Ovary (tissue), 9 donors: ENCODE measurements around the gene ZNF837. TPM values are rescaled to one million over a fixed set of nuclear protein-coding genes. Genes with fewer than 3 reads are reported as not detected.

Source experiments
- DNase-seq, 5 donors: peaks; one replicate each; pipeline ENCODE4 v3.0.0-alpha.2; 2019 to 2020
- H3K27ac ChIP-seq, 2 donors: fragments of 200-600 bp; one replicate each; pipeline versions ENCODE4 v1.5.1 to v1.8.0; 2019 to 2022
- H3K27me3 ChIP-seq: fragments of 200-600 bp; one replicate; pipeline ENCODE4 v1.8.0; 2022
- H3K36me3 ChIP-seq: fragments of 200-600 bp; sonication (generic); one replicate; pipeline ENCODE4 v1.5.1; 2019
- H3K4me1 ChIP-seq: one replicate; pipeline ENCODE4 v1.8.1; 2013; ENCODE audit warnings: mild to moderate bottlenecking, moderate library complexity; ENCODE audit not compliant: insufficient read depth
- H3K4me3 ChIP-seq: fragments of 200-600 bp; sonication (generic); one replicate; pipeline ENCODE4 v1.5.1; 2017
- H3K9me3 ChIP-seq, 2 donors: fragments of 200-600 bp in 1 of 2; sonication (generic) in 1 of 2; one replicate each; pipeline versions ENCODE4 v1.5.1 to v1.8.1; 2013 to 2019; ENCODE audit warnings: mild to moderate bottlenecking in 1 of 2, moderate library complexity in 1 of 2
- CTCF ChIP-seq, 3 donors: fragments of 450-650 bp in 2 of 3; fragments of 200-600 bp in 1 of 3; IDR thresholded peaks; one replicate each; pipeline versions ENCODE4 v1.5.1 to v1.8.0; 2016 to 2022; ENCODE audit warnings: antibody characterized with exemption in 3 of 3, mild to moderate bottlenecking in 1 of 3
- EP300 ChIP-seq: sonication (generic); formaldehyde crosslinking; IDR thresholded peaks from one replicate; pipeline ENCODE4 v1.6.1; 2017; ENCODE audit warnings: antibody characterized with exemption
- POLR2A ChIP-seq: fragments of 450-650 bp; IDR thresholded peaks from one replicate; pipeline ENCODE4 v1.6.1; 2017; ENCODE audit warnings: antibody characterized with exemption, mild to moderate bottlenecking, moderate library complexity
- WGBS, 3 donors: extraction: QIAGEN DNeasy Blood & Tissue Kit in 1 of 3; methylation state at CpG; one replicate each; pipeline versions ENCODE4 v1.1.5 to v1.1.7; 2013 to 2017; 5-methylcytosine and 5-hydroxymethylcytosine counted together
- intact Hi-C, 4 donors: fragments of 100-400 bp; cut with DNase I; formaldehyde crosslinking; loops; one replicate each; pipeline versions ENCODE4 v1.11.0 to v1.15.1; 2022 to 2023
- polyA plus RNA-seq, 2 donors: library from polyadenylated mRNA; stranded (reverse); fragments of 200-250 nt in 1 of 2; fragments of 350-450 nt in 1 of 2; fragmentation: Illumina TruSeq in 1 of 2; extraction: RNeasy Lipid Tissue Mini Kit (QIAGEN cat#74804) in 1 of 2; gene quantifications; one replicate each; pipeline ENCODE4 v1.2.3, GENCODE V29; 2013 to 2014
- total RNA-seq, 7 donors: library from RNA; depleted of rRNA in 2 of 7; stranded (reverse); fragments of >200 nt in 2 of 7; fragmentation: NEBNext Ultra II Directional in 3 of 7; extraction: Animal tissue kit (Norgen Biotek cat#: 25700) in 3 of 7; gene quantifications; one replicate each; pipeline versions ENCODE4 v1.1.0 to v1.2.4, GENCODE V29; 2016 to 2023
- donor health status: DM: no; HTN: no; CAD: no; lungs with moderate emphysema.
- donor health status: DM: no; HTN: no; CAD: no.
- donor health status: Bipolar disorder and iron deficiency.
- donor health status: DM: yes; HTN: yes; CAD: no.
- donor health status: DM: no; HTN: no; CAD: no.
- donor health status: DM: yes; HTN: yes; CAD: no.

ZNF837 gene
- total and polyA plus RNA-seq, 9 donors: 1.4 to 3.2 (median 2.5) TPM; not detected in 1

- no peaks in the 10 kb centered on the region for H3K9me3 ChIP-seq
- WGBS, 3 donors: 61 to 66% (median 63%) methylated on average over 3 of the region's 3 CpGs
- no peak overlapping the region for H3K4me3 ChIP-seq
- intact Hi-C loops: no loop called here
- DNase-seq: peak in 1 of 5 donors; percentile 28
- no peaks in the 10 kb centered on the region for H3K36me3 ChIP-seq
- peaks cover 6% of the 10 kb centered on the region for H3K4me1 ChIP-seq
- no peak overlapping the region for H3K27ac ChIP-seq
- H3K27me3 ChIP-seq: peaks cover 5% of the 10 kb centered on the region
- no peak for TF ChIP-seq EP300
- TF ChIP-seq POLR2A: no peak
- no peak for TF ChIP-seq CTCF (IDR thresholded peaks at IDR 0.05)
Measured at GRCh38 chr19:58394821-58395219, 14.0 kb upstream of the ZNF837 start.

- Histone ChIP-seq H3K36me3 (no peaks in the 10 kb centered on the region), H3K27me3 (peaks cover 5% of the 10 kb centered on the region), H3K27ac (no peak overlapping the region), H3K4me1 (peaks cover 6% of the 10 kb centered on the region), H3K9me3 (no peaks in the 10 kb centered on the region), H3K4me3 (no peak overlapping the region)
- WGBS, 3 donors: 81 to 85% (median 82%) methylated on average over 4 of the region's 4 CpGs
- intact Hi-C loops: no loop called here
- TF ChIP-seq POLR2A (no peak), CTCF (IDR thresholded peaks at IDR 0.05) (no peak), EP300 (no peak)
- DNase-seq: no peak
Measured at GRCh38 chr19:58393725-58394033, 12.8 kb upstream of the ZNF837 start.

- H3K27me3 ChIP-seq: peaks cover 5% of the 10 kb centered on the region
- intact Hi-C loops: no loop called here
- H3K27ac ChIP-seq: no peak overlapping the region
- no peaks in the 10 kb centered on the region for H3K36me3 ChIP-seq
- no peak for TF ChIP-seq CTCF (IDR thresholded peaks at IDR 0.05)
- no peak for TF ChIP-seq POLR2A
- TF ChIP-seq EP300: no peak
- DNase-seq: no peak
- 87 to 89% (median 88%) methylated on average over 26 of the region's 26 CpGs for WGBS, 3 donors
- H3K9me3 ChIP-seq: no peaks in the 10 kb centered on the region
- no peak overlapping the region for H3K4me3 ChIP-seq
- H3K4me1 ChIP-seq: peaks cover 8% of the 10 kb centered on the region
Measured at GRCh38 chr19:58392945-58393724, 12.3 kb upstream of the ZNF837 start.

GRCh38 chr19:58388175-58388526 lies 7.3 kb upstream of the ZNF837 start:
- intact Hi-C loops: no loop called here

More at GRCh38 chr19:58388175-58388526, 7.3 kb upstream of the ZNF837 start:
- TF ChIP-seq POLR2A: no peak
- TF ChIP-seq CTCF (IDR thresholded peaks at IDR 0.05): no peak
- no peak for TF ChIP-seq EP300
- Histone ChIP-seq H3K36me3 (no peaks in the 10 kb centered on the region), H3K27me3 (no peaks in the 10 kb centered on the region), H3K9me3 (no peaks in the 10 kb centered on the region), H3K27ac (no peak overlapping the region), H3K4me3 (peak overlapping the region; percentile 82), H3K4me1 (peaks cover 20% of the 10 kb centered on the region)
- 77 to 81% (median 80%) methylated on average over 3 of the region's 3 CpGs for WGBS, 3 donors
- DNase-seq: no peak
